HEK293 (cell line): ENCODE measurements around the gene EDA2R.

ENCODE experiments used
- CTCF ChIA-PET: fragments of 350-600 bp; formaldehyde crosslinking; extraction: SDS; loops from one replicate; lab custom pipeline; 2021; ENCODE audit warnings: antibody characterized with exemption; lab: Yijun Ruan, JAX
- POLR2A ChIA-PET: fragments of 300-600 bp; formaldehyde crosslinking; extraction: SDS; loops from one replicate; lab custom pipeline; 2020; ENCODE audit warnings: antibody characterized with exemption, inconsistent platforms; lab: Yijun Ruan, JAX
- H3K27ac ChIP-seq: fragments of 200-500 bp; sonication (Bioruptor generic); 2 replicates; pipeline ENCODE4 v1.5.1; 2014; ENCODE audit warnings: low read depth, low read length, control low read depth, inconsistent platforms; ENCODE audit errors: extremely low read depth
- H3K36me3 ChIP-seq, 2 experiments: fragments of 200-500 bp in 1 of 2; sonication (Bioruptor generic) in 1 of 2; 1 replicate in 1 of 2; 2 replicates in 1 of 2; pipeline ENCODE4 v1.5.1; 2014 to 2017; ENCODE audit warnings: inconsistent platforms in 2 of 2, low read length in 2 of 2; ENCODE audit not compliant: control insufficient read depth in 2 of 2, insufficient read depth in 1 of 2
- H3K4me1 ChIP-seq: fragments of 200-500 bp; sonication (Bioruptor generic); 2 replicates; pipeline ENCODE4 v1.5.1; 2014; ENCODE audit warnings: mild to moderate bottlenecking, low read length, inconsistent platforms; ENCODE audit not compliant: control insufficient read depth, insufficient read depth
- H3K4me3 ChIP-seq: 2 replicates; pipeline ENCODE4 v1.5.1; 2011; ENCODE audit warnings: low read depth, mild to moderate bottlenecking, control low read depth, low read length, moderate library complexity
- H3K9me3 ChIP-seq: fragments of 200-500 bp; sonication (Bioruptor generic); 2 replicates; pipeline ENCODE4 v1.5.1; 2014; ENCODE audit warnings: low read depth, low read length, inconsistent platforms; ENCODE audit not compliant: control insufficient read depth, insufficient read depth
- IKZF3 ChIP-seq: fragments of 450-650 bp; IDR thresholded peaks from 2 replicates; pipeline ENCODE4 v1.5.0; 2018; ENCODE audit warnings: missing biosample characterization, mild to moderate bottlenecking, missing genetic modification characterization, moderate library complexity
- MEIS1 ChIP-seq: sonication (generic); formaldehyde crosslinking; IDR thresholded peaks from 2 replicates; pipeline ENCODE4 v1.8.1; 2022; ENCODE audit warnings: missing genetic modification reagents, mild to moderate bottlenecking, borderline replicate concordance
- RBAK ChIP-seq: fragments of 450-650 bp; formaldehyde crosslinking; IDR thresholded peaks from 2 replicates; pipeline ENCODE4 v1.5.1; 2016; ENCODE audit warnings: missing biosample characterization, missing genetic modification characterization
- SP3 ChIP-seq: fragments of 450-650 bp; formaldehyde crosslinking; IDR thresholded peaks from 2 replicates; pipeline ENCODE4 v1.5.1; 2016; ENCODE audit warnings: missing biosample characterization, missing genetic modification characterization
- TCF7L2 ChIP-seq: IDR thresholded peaks from 2 replicates; pipeline ENCODE4 v1.6.1; 2011; ENCODE audit warnings: low read depth, mild to moderate bottlenecking, inconsistent platforms, low read length, moderate library complexity, borderline replicate concordance
- TRIM28 ChIP-seq: IDR thresholded peaks from 2 replicates; pipeline ENCODE4 v1.6.1; 2011; ENCODE audit warnings: low read length, control low read depth, borderline replicate concordance
- ZBTB20 ChIP-seq: fragments of 450-650 bp; formaldehyde crosslinking; IDR thresholded peaks from 2 replicates; pipeline ENCODE4 v1.5.1; 2016; ENCODE audit warnings: missing biosample characterization, missing genetic modification characterization
- ZBTB21 ChIP-seq: fragments of 450-650 bp; formaldehyde crosslinking; IDR thresholded peaks from 2 replicates; pipeline ENCODE4 v1.5.1; 2017; ENCODE audit warnings: missing biosample characterization, missing genetic modification characterization
- ZBTB44 ChIP-seq: fragments of 450-650 bp; IDR thresholded peaks from 2 replicates; pipeline ENCODE4 v1.5.1; 2018; ENCODE audit warnings: missing biosample characterization, mild to moderate bottlenecking, missing genetic modification characterization
- ZNF133 ChIP-seq: fragments of 450-650 bp; formaldehyde crosslinking; IDR thresholded peaks from 2 replicates; pipeline ENCODE4 v1.5.1; 2016; ENCODE audit warnings: missing biosample characterization, missing genetic modification characterization
- ZNF175 ChIP-seq: fragments of 450-650 bp; formaldehyde crosslinking; IDR thresholded peaks from 2 replicates; pipeline ENCODE4 v1.5.1; 2016; ENCODE audit warnings: missing biosample characterization, missing genetic modification characterization
- ZNF19 ChIP-seq: fragments of 450-650 bp; formaldehyde crosslinking; IDR thresholded peaks from 2 replicates; pipeline ENCODE4; 2016; ENCODE audit warnings: missing biosample characterization, missing genetic modification characterization, low read depth
- ZNF223 ChIP-seq: fragments of 450-650 bp; formaldehyde crosslinking; IDR thresholded peaks from 2 replicates; pipeline ENCODE4 v1.5.1; 2016; ENCODE audit warnings: missing biosample characterization, missing genetic modification characterization
- ZNF362 ChIP-seq: fragments of 450-650 bp; formaldehyde crosslinking; IDR thresholded peaks from 2 replicates; pipeline ENCODE4 v1.5.1; 2016; ENCODE audit warnings: missing biosample characterization, missing genetic modification characterization
- ZNF549 ChIP-seq: fragments of 450-650 bp; IDR thresholded peaks from 2 replicates; pipeline ENCODE4 v1.5.1; 2018; ENCODE audit warnings: missing biosample characterization, missing genetic modification characterization, mild to moderate bottlenecking, inconsistent platforms, moderate library complexity
- ZNF747 ChIP-seq: fragments of 450-650 bp; formaldehyde crosslinking; IDR thresholded peaks from 2 replicates; pipeline ENCODE4 v1.5.1; 2016; ENCODE audit warnings: missing biosample characterization, missing genetic modification characterization
- ZNF76 ChIP-seq: fragments of 450-650 bp; formaldehyde crosslinking; IDR thresholded peaks from 2 replicates; pipeline ENCODE4; 2016; ENCODE audit warnings: low read depth, missing biosample characterization, missing genetic modification characterization, borderline replicate concordance
- ZNF791 ChIP-seq: fragments of 450-650 bp; formaldehyde crosslinking; IDR thresholded peaks from 2 replicates; pipeline ENCODE4 v1.5.1; 2016; ENCODE audit warnings: missing biosample characterization, missing genetic modification characterization
- ZSCAN18 ChIP-seq: fragments of 450-650 bp; formaldehyde crosslinking; IDR thresholded peaks from 2 replicates; pipeline ENCODE4 v1.5.1; 2016; ENCODE audit warnings: missing biosample characterization, missing genetic modification characterization
- TF ChIP-seq, protein P1 (sequence below): fragments of 450-650 bp; formaldehyde crosslinking; IDR thresholded peaks from 2 replicates; pipeline ENCODE4; 2016; ENCODE audit warnings: missing biosample characterization, missing genetic modification characterization

Gene EDA2R

DNA sequence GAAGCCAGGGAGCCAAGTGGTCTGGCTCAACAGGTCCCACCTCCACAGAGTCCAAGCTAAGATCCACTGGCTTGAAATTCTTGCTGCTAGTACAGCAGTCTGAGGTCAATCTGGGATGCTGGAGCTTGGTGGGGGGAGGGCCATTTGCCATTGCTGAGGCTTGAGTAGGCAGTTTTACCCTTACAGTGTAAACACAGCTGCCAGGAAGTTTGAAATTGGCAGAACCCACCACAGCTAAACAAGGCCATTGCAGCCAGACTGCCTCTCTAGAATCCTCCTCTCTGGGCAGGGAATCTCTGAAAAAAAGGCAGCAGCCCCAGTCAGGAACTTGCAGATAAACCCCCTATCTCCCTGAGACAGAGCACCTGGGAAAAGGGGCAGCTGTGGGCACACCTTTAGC is 84.9 kb downstream of the EDA2R start (continued):
- TF ChIP-seq MEIS1 (CRISPR knock-in tag) (no peak), RBAK (tag by site-specific recombination) (no peak), ZBTB44 (tag by site-specific recombination) (no peak), TCF7L2 (no peak), ZNF133 (tag by site-specific recombination) (no peak), ZBTB21 (tag by site-specific recombination) (no peak), SP3 (tag by site-specific recombination) (no peak)

GRCh38 chrX:66547847-66548369 is 91.0 kb downstream of the EDA2R start:
- TF ChIP-seq ZNF175 (tag by site-specific recombination) (no peak), ZNF791 (tag by site-specific recombination) (no peak), ZNF362 (tag by site-specific recombination) (no peak), ZNF549 (no peak), ZNF19 (tag by site-specific recombination) (no peak), ZBTB44 (tag by site-specific recombination) (no peak), IKZF3 (no peak), ZNF223 (tag by site-specific recombination) (no peak), TRIM28 (no peak), ZNF76 (no peak), ZSCAN18 (tag by site-specific recombination) (no peak), ZBTB20 (tag by site-specific recombination) (no peak), ZNF747 (no peak)
- TF ChIP-seq, protein P1, sequence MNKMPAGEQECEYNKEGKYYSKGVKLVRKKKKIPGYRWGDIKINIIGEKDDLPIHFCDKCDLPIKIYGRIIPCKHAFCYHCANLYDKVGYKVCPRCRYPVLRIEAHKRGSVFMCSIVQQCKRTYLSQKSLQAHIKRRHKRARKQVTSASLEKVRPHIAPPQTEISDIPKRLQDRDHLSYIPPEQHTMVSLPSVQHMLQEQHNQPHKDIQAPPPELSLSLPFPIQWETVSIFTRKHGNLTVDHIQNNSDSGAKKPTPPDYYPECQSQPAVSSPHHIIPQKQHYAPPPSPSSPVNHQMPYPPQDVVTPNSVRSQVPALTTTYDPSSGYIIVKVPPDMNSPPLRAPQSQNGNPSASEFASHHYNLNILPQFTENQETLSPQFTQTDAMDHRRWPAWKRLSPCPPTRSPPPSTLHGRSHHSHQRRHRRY, result no peak

More at GRCh38 chrX:66547847-66548369, 91.0 kb downstream of the EDA2R start:
- Histone ChIP-seq H3K4me1 (no peaks in the 10 kb centered on the region), H3K36me3 (no peaks in the 10 kb centered on the region), H3K4me3 (no peak overlapping the region), H3K27ac (no peak overlapping the region), H3K9me3 (no peaks in the 10 kb centered on the region; the same call in 1 of the 2 replicates)
- CTCF ChIA-PET, result no interaction called here
- POLR2A ChIA-PET, result no interaction called here
